ENCODE results near the gene DTD2. TPM values are rescaled to one million over a fixed set of nuclear protein-coding genes. Genes with fewer than 3 reads are reported as not detected.
A peak's percentile ranks its signal among the peaks of the same experiment; 100 is the strongest.

DTD2 gene
- 10.3 TPM for total RNA-seq (ENCODE audit: unreplicated experiment)
- long read RNA-seq, partial matches to known transcripts, result 0 of 1 reads
- long read RNA-seq, other reads (novel, unspliced or antisense), result 0 of 1 reads

DNA sequence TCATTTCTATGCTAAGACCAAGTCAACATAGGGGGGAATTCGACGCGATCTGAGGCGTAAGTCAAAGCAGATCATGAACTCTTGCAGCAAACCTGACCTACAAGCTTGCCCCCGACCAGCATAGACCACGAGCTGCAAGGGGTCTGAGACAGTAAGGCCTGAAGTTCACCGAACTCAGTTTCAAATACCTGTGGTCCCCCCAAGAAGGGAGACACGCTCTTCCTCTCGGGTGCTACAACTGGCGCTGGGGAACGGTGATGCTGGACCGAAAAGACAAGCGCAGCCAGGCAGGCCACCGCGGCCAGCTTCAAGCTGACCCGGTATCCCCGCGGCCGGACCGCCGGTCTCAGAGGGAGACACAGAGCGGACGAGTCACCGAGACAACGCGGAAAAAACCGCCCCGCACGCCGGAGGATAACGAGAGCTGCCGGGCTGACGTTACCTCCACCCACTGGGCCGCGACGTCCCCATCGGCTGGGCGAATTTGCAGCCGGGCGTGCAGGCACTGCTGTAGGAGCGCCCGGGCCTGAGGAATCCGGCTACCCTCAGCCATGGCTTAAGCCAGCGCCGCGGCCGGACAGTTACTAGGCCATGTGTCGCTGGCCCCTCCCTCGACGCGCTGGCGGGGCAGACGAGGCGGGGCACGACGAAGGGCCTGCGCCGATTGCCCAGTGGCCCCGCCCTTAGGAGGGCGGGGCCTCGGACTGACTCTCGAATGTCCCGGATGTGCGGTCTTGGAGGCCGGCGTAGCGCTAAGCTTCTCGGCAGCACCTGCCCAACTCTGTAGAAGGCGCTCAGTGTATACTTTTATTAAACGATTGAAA, at the start of gene DTD2:
DTD2 (minus strand) TSS at position 666 of the 824 bp plus-strand sequence; CDS start at position 553, 113 bp downstream.
- Mint-ChIP-seq H3K4me3 (ENCODE audit: unreplicated experiment) (peak within 1 kb of the TSS; percentile 95), H3K27ac (ENCODE audit: unreplicated experiment) (peak within 1 kb of the TSS; percentile 98), H3K9me3 (ENCODE audit: unreplicated experiment) (peaks cover 1% of the 10 kb centered on the region), H3K27me3 (ENCODE audit: unreplicated experiment) (peaks cover 2% of the 10 kb centered on the region), H3K4me1 (ENCODE audit: low read depth, unreplicated experiment) (peaks cover 14% of the 10 kb centered on the region), H3K36me3 (ENCODE audit: unreplicated experiment) (no peaks in the 10 kb centered on the region)
- peak; percentile 93 for DNase-seq
- TF ChIP-seq, protein P1, sequence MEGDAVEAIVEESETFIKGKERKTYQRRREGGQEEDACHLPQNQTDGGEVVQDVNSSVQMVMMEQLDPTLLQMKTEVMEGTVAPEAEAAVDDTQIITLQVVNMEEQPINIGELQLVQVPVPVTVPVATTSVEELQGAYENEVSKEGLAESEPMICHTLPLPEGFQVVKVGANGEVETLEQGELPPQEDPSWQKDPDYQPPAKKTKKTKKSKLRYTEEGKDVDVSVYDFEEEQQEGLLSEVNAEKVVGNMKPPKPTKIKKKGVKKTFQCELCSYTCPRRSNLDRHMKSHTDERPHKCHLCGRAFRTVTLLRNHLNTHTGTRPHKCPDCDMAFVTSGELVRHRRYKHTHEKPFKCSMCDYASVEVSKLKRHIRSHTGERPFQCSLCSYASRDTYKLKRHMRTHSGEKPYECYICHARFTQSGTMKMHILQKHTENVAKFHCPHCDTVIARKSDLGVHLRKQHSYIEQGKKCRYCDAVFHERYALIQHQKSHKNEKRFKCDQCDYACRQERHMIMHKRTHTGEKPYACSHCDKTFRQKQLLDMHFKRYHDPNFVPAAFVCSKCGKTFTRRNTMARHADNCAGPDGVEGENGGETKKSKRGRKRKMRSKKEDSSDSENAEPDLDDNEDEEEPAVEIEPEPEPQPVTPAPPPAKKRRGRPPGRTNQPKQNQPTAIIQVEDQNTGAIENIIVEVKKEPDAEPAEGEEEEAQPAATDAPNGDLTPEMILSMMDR (IDR thresholded peaks at IDR 0.05; ENCODE audit: partially characterized antibody, unreplicated experiment), result no peak

DNA sequence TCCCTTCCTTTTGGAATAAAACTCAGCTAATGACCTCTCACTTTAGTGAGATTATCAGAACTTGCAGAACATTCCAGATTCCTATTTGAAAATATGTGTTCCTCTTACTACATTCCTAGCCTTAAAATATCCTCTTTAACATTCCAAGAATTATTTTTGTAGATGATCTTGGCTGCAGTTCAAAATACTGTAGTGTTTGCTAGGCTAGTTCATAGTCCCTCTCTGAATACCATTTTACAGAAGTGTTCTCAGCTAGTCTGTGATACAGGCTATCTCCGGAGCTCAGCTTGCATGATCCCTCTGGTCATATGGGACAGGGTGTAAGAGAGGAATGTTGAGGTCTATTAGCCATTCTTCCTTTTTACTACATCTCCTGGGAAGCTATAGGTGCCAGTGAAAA, 48.1 kb upstream of the DTD2 start:
- H3K9me3 Mint-ChIP-seq (ENCODE audit: unreplicated experiment), result no peaks in the 10 kb centered on the region
- DNase-seq, result no peak
- no peaks in the 10 kb centered on the region for H3K36me3 Mint-ChIP-seq (ENCODE audit: unreplicated experiment)
- H3K27me3 Mint-ChIP-seq (ENCODE audit: unreplicated experiment), result no peaks in the 10 kb centered on the region
- no peaks in the 10 kb centered on the region for H3K4me1 Mint-ChIP-seq (ENCODE audit: low read depth, unreplicated experiment)
- TF ChIP-seq, protein P1 (IDR thresholded peaks at IDR 0.05; ENCODE audit: partially characterized antibody, unreplicated experiment), result no peak
- no peak overlapping the region for H3K4me3 Mint-ChIP-seq (ENCODE audit: unreplicated experiment)
- no peak overlapping the region for H3K27ac Mint-ChIP-seq (ENCODE audit: unreplicated experiment)

GRCh38 chr14:31501870-31502269, 44.6 kb upstream of the DTD2 start:
- no peak overlapping the region for H3K4me3 Mint-ChIP-seq (ENCODE audit: unreplicated experiment)
- H3K36me3 Mint-ChIP-seq (ENCODE audit: unreplicated experiment), result no peaks in the 10 kb centered on the region
- TF ChIP-seq, protein P1 (IDR thresholded peaks at IDR 0.05; ENCODE audit: partially characterized antibody, unreplicated experiment), result no peak
- no peaks in the 10 kb centered on the region for H3K27me3 Mint-ChIP-seq (ENCODE audit: unreplicated experiment)
- H3K27ac Mint-ChIP-seq (ENCODE audit: unreplicated experiment), result no peak overlapping the region
- H3K4me1 Mint-ChIP-seq (ENCODE audit: low read depth, unreplicated experiment), result no peaks in the 10 kb centered on the region
- no peak for DNase-seq
- peaks cover 4% of the 10 kb centered on the region for H3K9me3 Mint-ChIP-seq (ENCODE audit: unreplicated experiment)

DNA sequence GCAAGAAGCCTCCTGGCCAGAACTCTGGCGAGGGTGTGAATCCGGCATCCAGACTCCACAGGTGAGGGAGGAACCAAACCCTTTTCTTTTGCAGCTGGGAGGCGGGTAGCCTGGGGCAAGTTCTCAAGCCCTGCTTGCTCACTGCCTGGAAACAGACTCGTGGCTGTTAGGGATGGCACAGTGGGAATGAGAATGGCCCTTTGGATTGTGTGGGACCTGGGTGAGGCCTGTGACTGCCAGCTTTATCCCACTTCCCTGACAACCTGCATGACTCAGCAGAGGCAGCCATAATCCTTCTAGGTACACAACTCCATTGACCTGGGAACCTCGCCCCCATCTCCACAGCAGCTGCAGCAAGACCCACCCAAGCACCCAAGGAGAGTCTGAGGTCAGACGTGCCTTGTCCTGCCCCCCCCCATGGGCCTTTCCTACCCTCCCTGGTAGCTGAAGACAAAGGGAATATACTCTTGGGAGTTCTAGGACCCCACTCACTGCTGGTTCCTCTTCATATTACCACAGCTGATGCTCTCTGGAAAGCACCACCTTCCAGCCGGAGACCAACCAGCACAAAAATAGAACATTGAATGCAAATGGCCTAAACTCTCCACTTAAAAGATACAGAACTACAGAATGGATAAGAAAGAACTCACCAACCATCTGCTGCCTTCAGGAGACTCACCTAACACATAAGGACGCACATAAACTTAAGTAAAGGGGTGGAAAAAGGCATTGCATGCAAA, 35.6 kb upstream of the DTD2 start:
- DNase-seq, result no peak
- no peaks in the 10 kb centered on the region for H3K36me3 Mint-ChIP-seq (ENCODE audit: unreplicated experiment)
- H3K4me3 Mint-ChIP-seq (ENCODE audit: unreplicated experiment), result no peak overlapping the region
- H3K27me3 Mint-ChIP-seq (ENCODE audit: unreplicated experiment), result peaks cover 4% of the 10 kb centered on the region
- no peaks in the 10 kb centered on the region for H3K4me1 Mint-ChIP-seq (ENCODE audit: low read depth, unreplicated experiment)
- TF ChIP-seq, protein P1 (IDR thresholded peaks at IDR 0.05; ENCODE audit: partially characterized antibody, unreplicated experiment), result no peak
- H3K9me3 Mint-ChIP-seq (ENCODE audit: unreplicated experiment), result peaks cover 2% of the 10 kb centered on the region
- no peak overlapping the region for H3K27ac Mint-ChIP-seq (ENCODE audit: unreplicated experiment)
